ENCODE measurements around the gene UBTD2.

Gene UBTD2

GRCh38 chr5:172188893-172189692 is 94.5 kb downstream of the UBTD2 start:
- DNase-seq = no peak

DNA sequence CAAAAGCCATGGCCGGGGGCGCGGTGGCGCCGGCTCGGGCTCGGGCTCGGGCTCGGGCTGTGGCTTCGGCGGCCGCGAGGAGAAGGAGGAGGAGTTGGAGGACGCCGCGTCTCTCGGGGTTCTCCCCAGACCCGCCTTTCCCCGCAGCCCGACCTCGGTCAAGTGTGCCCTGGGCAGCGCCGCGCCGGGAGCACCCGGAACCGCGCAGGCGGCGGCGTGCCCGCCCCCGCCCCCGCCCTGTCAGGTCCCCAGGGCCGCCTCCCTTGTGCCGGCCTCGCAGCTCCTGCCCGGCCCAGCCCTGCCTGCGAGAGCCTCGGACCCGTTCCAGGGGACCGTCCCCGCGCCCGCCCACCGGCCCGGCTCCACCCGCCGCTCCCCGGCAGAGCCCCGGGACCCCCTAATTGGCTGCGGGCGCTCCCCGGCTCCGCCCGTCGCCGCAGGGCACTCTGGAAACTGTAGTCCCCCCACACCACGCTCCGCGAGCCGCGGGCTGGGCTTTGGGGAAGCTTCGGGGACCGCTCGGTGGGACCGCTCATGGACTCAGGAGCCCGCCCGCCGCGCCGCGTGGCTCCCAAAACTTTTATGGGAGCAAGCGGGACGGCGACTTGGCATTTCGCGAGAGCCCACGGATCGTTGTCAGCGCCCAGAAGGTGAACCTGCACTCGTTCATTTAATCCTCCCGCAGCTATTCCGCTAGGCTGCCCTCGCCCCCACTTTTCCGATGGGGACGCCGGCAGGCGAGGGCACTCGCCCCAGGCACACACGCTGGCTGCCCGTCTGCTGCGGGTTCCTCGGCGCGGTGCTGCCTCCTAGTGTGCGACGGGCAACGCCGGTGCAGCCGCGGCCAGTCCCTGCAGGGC is 95.3 kb downstream of the UBTD2 start, which contains the start of gene STK10:
STK10 (minus strand) TSS at position 192 of the 860 bp plus-strand sequence; CDS start at position 10, 182 bp downstream.
- peak; percentile 65 for DNase-seq

DNA sequence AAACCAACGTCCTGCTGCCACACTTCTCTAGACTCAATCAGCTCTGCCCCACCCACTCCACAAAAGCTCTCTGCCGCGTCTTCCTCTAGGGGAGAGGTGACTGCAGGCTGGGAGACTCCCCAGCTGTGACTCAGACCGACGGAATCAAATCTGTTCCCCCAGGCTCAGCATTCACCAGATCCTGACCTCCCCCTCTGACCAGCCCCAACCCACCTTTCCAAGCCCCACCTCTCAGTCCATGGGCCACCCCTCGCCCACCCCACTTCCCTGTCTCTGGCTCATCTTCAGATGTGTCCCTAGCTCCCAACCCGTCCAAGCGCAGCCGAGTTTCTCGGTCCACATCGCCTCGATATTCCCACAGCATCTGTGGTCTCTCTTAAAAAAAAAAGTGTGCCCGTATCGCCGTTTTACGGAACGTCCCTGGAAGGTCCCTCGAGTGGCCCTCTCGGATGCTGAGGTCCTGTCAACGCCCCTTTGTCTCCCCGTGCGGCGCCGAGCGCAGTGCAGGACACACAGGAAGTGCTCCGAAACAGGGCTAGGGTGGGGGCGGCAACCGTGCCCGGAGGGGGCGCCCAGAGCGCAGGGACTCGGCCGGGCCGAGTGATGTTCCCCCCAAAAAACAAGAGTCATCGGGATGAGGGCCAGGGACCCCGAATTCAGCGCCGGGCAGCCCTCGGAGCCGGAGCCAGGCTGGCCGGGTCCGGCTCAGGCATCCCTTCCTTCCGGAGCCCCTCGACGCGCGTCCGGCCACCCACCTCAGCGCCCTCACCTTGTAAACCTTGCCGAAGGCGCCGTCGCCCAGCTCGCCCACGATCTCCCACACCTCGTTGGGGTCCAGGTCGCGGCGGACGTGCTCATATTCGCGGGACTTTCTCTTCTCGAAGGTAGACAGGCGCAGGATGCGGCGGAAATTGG is 96.2 kb downstream of the UBTD2 start:
- no peak for DNase-seq

- DNase-seq = no peak
Observed at GRCh38 chr5:172186114-172186695, 97.4 kb downstream of the UBTD2 start.

GRCh38 chr5:172185096-172185461 is 98.5 kb downstream of the UBTD2 start:
- DNase-seq = no peak

GRCh38 chr5:172183881-172184280 is 99.7 kb downstream of the UBTD2 start:
- DNase-seq = no peak

DNA sequence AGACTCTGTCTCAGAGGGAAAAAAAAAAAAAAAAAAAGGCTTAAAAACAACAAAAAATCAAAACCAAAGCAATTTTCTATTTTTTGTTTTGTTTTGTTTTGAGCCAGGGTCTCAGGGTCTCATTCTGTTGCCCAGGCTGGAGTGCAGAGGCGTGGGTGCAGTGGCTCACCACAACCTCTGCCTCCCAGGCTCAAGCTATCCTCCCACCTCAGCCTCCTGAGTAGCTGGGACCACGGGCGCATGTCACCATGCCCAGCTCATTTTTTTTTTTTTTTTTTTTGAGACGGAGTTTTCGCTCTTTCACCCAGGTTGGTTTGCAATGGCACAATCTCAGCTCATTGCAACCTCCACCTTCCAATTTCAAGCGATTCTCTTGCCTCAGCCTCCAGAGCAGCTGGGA is 101.3 kb downstream of the UBTD2 start:
- DNase-seq = no peak

DNA sequence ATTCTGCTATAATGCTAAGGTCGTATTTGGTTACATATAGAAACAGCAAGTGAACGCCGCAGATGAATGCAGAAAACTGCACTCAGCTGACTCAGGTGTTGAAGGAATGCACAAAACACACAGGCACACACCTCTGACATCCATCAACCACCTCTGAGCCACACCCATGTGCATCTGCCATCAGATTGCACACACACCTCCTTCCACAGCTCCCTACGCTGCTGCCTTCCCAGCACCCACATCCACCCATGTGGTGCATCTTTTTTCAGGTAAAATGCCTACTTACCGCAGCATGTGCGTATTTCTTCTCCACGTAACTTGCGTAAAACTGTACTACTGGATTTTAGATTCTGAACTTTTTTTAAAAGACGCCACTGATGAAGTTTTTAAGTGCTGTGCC is 102.6 kb downstream of the UBTD2 start:
- DNase-seq = no peak

DNA sequence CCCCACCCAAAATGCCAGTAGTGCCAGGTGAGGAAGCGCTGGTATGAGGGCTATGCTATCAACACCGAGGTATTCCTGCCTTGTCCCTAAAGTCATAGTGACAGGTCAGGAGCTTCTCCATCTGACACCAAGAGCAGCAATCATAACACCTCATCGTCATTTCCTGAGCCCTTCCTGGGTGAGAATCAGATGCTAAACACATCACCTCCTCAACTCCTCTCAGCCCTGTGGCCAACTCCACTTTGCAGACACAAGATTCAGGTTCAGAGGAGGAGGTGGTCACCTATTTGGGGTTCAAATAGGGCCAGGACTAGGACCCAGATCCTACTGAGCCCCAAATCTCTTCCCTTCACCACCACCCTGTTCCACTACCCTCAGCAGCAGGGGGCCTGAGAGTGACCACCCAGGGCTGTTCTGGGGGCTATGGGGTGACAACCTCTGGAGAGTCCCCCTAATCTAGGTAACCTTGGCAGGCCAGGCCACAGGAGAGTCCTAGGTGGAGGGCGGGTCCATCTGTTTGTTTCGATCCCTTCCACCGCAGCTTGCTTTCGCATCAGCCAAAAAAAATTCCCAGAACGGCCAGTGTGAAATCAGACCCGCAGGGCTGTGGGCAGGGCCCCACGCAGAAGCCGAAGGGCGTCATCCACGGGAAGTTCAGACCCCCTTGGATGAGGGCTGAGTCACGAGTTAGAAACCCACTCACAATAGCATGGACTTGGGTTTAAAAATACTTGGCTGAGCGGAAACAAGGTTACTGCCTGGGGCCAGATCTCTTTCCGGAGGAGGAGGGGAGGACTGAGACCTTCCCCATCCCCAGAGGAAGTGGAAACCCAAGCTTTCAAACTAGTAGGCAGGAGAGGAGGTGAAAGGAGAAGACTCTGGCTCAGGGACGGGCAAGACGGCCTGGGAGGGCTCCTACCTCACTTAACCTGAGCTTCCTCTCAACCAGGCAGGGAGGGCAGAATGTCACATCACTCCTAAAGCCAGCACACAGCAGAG is 104.3 kb downstream of the UBTD2 start:
- DNase-seq = no peak

DNA sequence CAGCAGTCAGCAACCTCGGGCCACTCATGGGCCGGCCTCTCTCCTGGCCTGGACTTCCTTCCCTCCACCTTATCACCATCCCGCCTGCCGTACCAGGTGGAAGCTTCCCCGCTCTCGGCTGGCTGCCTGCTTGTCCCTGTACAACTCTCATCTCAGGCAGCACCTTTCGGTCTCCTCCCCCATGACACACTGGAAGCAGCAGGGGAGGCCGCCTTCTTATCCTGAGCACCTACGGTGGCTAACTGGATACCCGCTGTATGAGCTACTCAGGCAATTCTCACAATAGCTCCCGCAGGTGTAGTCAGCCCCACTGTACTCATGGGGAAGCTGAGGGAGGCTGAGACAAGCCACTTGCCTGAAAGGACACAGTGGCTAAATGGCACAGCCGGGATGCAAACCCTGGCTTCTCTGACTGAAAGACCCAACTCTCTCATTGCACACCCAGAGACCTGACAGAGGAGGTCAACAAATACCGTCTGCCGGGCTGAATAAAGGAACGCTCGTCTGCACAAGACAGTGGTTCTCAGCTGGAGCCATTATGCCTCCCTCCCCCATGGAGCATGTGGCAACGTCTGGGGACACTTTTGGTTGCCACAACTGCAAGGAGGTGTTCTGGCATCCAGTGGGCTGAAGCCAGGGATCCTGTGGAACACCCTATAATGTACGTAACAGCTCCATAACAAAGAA is 105.1 kb downstream of the UBTD2 start:
- no peak for DNase-seq

GRCh38 chr5:172177176-172177575 is 106.4 kb downstream of the UBTD2 start:
- no peak for DNase-seq

DNA sequence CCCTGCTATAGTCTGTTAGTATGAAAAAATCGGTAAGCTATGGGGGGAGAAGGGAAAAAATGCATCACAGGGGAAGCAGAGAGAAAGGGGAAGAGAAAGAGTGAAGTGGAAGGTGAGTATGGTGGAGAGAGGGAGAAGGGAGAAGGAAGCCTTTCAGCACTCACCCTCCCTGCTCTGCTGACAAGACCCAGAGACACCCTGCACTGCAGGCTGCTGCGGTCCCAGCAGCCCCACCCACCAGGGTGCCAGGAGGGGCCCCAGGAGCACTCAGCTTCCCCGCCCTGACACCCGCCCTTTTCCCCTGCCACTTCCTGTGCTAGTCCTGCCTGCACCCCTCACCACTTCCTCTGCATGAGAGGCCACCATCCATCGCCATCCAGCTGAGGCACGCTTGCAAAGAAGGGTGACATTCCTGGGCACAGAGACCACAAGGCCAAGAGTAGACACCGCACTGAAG is 108.3 kb downstream of the UBTD2 start:
- DNase-seq = no peak

DNA sequence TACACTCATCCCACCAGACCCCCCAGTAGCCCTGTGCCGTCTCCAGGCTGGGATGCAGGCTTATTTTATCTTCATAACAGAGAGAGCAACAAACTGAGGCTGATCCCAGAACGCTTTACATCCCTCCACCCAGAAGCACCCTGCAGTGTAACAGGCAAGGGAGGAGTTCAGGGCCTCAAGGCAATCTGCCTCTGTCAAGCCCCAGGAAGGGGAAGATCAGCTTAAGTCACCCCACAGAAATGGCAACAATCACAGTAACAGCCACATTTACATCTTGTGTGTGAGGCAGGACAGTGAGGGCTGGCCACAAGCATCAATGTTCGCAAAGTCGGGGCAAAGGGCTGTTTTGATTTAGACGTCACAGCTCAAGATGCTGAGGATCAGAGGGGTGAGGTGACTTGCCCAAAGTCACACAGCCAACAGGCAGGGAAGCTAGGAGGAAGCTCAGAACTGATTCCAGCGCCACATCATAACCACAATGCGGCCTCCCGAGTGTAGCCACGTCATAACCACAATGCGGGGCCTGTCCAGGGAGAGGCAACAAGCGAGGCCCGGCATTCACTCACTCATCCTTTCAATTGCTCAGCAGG is 109.9 kb downstream of the UBTD2 start:
- DNase-seq = no peak

- no peak for DNase-seq
Observed at GRCh38 chr5:172172912-172173563, 110.5 kb downstream of the UBTD2 start.

- DNase-seq = no peak
Observed at GRCh38 chr5:172171118-172171517, 112.4 kb downstream of the UBTD2 start.

DNA sequence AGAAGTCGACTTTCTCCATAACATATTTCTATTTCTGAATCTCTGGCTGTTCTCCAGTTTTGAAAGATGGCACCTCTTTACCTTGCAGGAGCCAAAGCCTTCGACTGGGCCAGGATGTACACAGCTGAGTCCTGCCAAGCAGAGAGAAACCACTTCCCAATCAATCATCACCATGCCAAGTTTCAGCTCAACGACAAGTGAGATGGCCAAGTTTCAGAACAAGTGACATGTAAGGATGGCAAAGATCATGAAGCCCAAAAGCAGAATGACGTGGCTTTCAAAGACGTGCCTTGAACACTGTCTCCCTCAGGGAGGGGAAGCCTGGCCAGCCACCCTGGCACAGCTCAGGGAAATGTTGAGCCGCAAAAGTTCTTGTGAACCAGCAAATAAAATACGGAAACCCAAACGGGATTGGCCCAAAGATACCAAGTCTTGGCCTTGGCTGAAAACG is 113.3 kb downstream of the UBTD2 start:
- DNase-seq = no peak

DNA sequence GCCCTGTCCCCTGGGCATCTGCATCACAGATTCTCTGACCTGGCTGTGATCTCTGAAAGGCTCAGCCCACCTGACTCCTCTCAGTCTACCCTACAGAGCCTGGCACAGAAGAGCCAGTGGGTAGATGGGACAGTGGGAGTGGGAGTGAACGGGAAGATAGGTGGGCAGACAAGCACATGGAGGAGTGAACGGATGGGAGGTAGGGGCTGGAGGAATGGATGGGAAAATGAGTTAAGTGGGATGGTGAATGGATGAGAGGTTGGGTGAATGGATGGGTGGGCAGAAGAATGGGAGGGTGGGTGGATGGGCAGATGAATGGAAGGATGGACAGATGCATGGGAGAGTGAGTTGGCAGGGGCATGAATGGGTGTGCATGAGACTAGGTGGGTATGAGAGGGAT is 114.3 kb downstream of the UBTD2 start:
- DNase-seq = no peak

- DNase-seq = no peak
Observed at GRCh38 chr5:172168311-172168710, 115.3 kb downstream of the UBTD2 start.

GRCh38 chr5:172167895-172168294 is 115.7 kb downstream of the UBTD2 start:
- no peak for DNase-seq
